GM12878 (cell line): ENCODE measurements around the gene LDLRAD4.

Experiments used
- BRCA1 ChIP-seq: IDR thresholded peaks from 2 replicates; pipeline ENCODE4 v1.6.1; 2011; ENCODE audit warnings: low read depth, low read length, improper control_type of control experiment
- CHD1 ChIP-seq: IDR thresholded peaks from 2 replicates; pipeline ENCODE4 v1.6.1; 2012; ENCODE audit warnings: low read depth, low read length, improper control_type of control experiment
- ESRRA ChIP-seq: IDR thresholded peaks from 2 replicates; pipeline ENCODE4 v1.6.1; 2012; ENCODE audit warnings: mild to moderate bottlenecking, low read length, improper control_type of control experiment
- TF ChIP-seq, protein P1 (sequence below): IDR thresholded peaks from 2 replicates; pipeline ENCODE4 v1.6.1; 2012; ENCODE audit warnings: low read depth, low read length, improper control_type of control experiment

DNA sequence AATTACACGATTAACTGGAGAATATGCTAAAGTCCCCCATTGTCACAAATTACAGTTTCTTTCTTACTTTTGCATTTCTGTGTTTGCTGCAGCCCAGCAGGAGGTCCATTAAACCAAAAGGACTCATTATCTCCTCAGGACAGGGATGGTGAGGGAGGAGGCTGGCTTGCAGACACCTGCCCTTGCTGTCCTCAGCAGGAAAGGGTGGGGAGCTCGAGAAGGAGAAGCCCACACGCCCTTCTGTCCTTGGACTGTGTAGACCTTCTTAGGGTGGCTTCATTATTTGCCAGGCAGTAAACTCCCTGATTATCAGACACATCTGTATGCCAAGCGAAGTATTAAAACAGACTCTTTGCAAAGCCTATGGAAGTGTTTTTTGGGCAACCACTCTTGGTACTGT, 196.0 kb downstream of the LDLRAD4 start:
- TF ChIP-seq BRCA1 (no peak), ESRRA (no peak), CHD1 (no peak)
- TF ChIP-seq, protein P1, sequence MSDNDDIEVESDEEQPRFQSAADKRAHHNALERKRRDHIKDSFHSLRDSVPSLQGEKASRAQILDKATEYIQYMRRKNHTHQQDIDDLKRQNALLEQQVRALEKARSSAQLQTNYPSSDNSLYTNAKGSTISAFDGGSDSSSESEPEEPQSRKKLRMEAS = no peak
